ENCODE data around the gene CDH15.

- TF ChIP-seq ATF2 (tag by site-specific recombination; IDR thresholded peaks at IDR 0.05; ENCODE audit: low read depth) (no peak), ZNF747 (tag by site-specific recombination; IDR thresholded peaks at IDR 0.05) (no peak), YY1 (tag by site-specific recombination; IDR thresholded peaks at IDR 0.05) (no peak), ZNF133 (tag by site-specific recombination; IDR thresholded peaks at IDR 0.05) (no peak), ZNF549 (tag by site-specific recombination; IDR thresholded peaks at IDR 0.05) (no peak), ZFP3 (tag by site-specific recombination; IDR thresholded peaks at IDR 0.05; ENCODE audit: low read depth) (no peak)
- TF ChIP-seq, protein P1, sequence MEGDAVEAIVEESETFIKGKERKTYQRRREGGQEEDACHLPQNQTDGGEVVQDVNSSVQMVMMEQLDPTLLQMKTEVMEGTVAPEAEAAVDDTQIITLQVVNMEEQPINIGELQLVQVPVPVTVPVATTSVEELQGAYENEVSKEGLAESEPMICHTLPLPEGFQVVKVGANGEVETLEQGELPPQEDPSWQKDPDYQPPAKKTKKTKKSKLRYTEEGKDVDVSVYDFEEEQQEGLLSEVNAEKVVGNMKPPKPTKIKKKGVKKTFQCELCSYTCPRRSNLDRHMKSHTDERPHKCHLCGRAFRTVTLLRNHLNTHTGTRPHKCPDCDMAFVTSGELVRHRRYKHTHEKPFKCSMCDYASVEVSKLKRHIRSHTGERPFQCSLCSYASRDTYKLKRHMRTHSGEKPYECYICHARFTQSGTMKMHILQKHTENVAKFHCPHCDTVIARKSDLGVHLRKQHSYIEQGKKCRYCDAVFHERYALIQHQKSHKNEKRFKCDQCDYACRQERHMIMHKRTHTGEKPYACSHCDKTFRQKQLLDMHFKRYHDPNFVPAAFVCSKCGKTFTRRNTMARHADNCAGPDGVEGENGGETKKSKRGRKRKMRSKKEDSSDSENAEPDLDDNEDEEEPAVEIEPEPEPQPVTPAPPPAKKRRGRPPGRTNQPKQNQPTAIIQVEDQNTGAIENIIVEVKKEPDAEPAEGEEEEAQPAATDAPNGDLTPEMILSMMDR (tag by site-specific recombination; IDR thresholded peaks at IDR 0.05), result no peak
- TF ChIP-seq, protein P2, sequence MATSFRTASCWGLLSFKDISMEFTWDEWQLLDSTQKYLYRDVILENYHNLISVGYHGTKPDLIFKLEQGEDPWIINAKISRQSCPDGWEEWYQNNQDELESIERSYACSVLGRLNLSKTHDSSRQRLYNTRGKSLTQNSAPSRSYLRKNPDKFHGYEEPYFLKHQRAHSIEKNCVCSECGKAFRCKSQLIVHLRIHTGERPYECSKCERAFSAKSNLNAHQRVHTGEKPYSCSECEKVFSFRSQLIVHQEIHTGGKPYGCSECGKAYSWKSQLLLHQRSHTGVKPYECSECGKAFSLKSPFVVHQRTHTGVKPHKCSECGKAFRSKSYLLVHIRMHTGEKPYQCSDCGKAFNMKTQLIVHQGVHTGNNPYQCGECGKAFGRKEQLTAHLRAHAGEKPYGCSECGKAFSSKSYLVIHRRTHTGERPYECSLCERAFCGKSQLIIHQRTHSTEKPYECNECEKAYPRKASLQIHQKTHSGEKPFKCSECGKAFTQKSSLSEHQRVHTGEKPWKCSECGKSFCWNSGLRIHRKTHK (tag by site-specific recombination; IDR thresholded peaks at IDR 0.05), result no peak
- TF ChIP-seq, protein P3, sequence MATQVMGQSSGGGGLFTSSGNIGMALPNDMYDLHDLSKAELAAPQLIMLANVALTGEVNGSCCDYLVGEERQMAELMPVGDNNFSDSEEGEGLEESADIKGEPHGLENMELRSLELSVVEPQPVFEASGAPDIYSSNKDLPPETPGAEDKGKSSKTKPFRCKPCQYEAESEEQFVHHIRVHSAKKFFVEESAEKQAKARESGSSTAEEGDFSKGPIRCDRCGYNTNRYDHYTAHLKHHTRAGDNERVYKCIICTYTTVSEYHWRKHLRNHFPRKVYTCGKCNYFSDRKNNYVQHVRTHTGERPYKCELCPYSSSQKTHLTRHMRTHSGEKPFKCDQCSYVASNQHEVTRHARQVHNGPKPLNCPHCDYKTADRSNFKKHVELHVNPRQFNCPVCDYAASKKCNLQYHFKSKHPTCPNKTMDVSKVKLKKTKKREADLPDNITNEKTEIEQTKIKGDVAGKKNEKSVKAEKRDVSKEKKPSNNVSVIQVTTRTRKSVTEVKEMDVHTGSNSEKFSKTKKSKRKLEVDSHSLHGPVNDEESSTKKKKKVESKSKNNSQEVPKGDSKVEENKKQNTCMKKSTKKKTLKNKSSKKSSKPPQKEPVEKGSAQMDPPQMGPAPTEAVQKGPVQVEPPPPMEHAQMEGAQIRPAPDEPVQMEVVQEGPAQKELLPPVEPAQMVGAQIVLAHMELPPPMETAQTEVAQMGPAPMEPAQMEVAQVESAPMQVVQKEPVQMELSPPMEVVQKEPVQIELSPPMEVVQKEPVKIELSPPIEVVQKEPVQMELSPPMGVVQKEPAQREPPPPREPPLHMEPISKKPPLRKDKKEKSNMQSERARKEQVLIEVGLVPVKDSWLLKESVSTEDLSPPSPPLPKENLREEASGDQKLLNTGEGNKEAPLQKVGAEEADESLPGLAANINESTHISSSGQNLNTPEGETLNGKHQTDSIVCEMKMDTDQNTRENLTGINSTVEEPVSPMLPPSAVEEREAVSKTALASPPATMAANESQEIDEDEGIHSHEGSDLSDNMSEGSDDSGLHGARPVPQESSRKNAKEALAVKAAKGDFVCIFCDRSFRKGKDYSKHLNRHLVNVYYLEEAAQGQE (tag by site-specific recombination; IDR thresholded peaks at IDR 0.05), result no peak
These were observed 50.1 kb downstream of the CDH15 start for GRCh38 chr16:89221604-89222003.
